BJ (cell line): ENCODE results near the gene ARHGAP31. TPM values are rescaled to one million over a fixed set of nuclear protein-coding genes. Genes with fewer than 3 reads are reported as not detected.
"Not testable (repeated sequence)": the region's sequence is repeated elsewhere in the genome, so short reads cannot be mapped to it uniquely, and the experiment has no call there.

Source experiments
- CTCF ChIA-PET: fragments of 350-600 bp; formaldehyde crosslinking; extraction: SDS; loops from one replicate; lab custom pipeline; 2021; ENCODE audit warnings: antibody characterized with exemption, inconsistent platforms; lab: Yijun Ruan, JAX
- POLR2A ChIA-PET: fragments of 300-600 bp; sonication (Branson Sonifier 250); formaldehyde crosslinking; extraction: SDS; loops from one replicate; lab custom pipeline; 2021; ENCODE audit warnings: antibody characterized with exemption; lab: Charles Lee
- DNase-seq: peaks from one replicate; pipeline ENCODE4 v3.0.0-alpha.2; 2011; ENCODE audit warnings: low read depth
- H3K27me3 ChIP-seq: 2 replicates; pipeline ENCODE4 v1.6.0; 2011; ENCODE audit warnings: low read length; ENCODE audit not compliant: control insufficient read depth, insufficient read depth
- H3K36me3 ChIP-seq: 2 replicates; pipeline ENCODE4 v1.5.1; 2011; ENCODE audit warnings: low read length; ENCODE audit not compliant: control insufficient read depth, insufficient read depth
- H3K4me3 ChIP-seq: 2 replicates; pipeline ENCODE4 v1.5.1; 2011; ENCODE audit warnings: low read depth, mild to moderate bottlenecking, control low read depth, low read length
- CTCF ChIP-seq: IDR thresholded peaks from 2 replicates; pipeline ENCODE4 v1.5.1; 2011; ENCODE audit warnings: low read depth, mild to moderate bottlenecking, control low read depth, inconsistent platforms, low read length, moderate library complexity; ENCODE audit not compliant: insufficient read depth
- polyA plus RNA-seq: library from polyadenylated mRNA; depleted of rRNA; stranded (reverse); fragments of >200 nt; gene quantifications from 2 replicates; pipeline ENCODE4 v1.2.3, GENCODE V29; 2011

Gene ARHGAP31
- polyA plus RNA-seq, 1 experiment = 19.4 TPM

- DNase-seq = no peak
- Histone ChIP-seq H3K27me3 (no peaks in the 10 kb centered on the region), H3K4me3 (no peak overlapping the region), H3K36me3 (no peaks in the 10 kb centered on the region)
- ChIA-PET POLR2A (no interaction called here), CTCF (interaction anchor here (0.8 to 1.3 kb wide), 2 partner anchors 9 to 60 kb away, joined by 3 to 4 read pairs; partner anchors contain the start of gene B4GALT4)
- no peak for TF ChIP-seq CTCF
These were observed 7.5 kb downstream of the ARHGAP31 start for GRCh38 chr3:119301662-119302061.

- no peak for TF ChIP-seq CTCF
- H3K4me3 ChIP-seq = no peak overlapping the region
- ChIA-PET POLR2A (no interaction called here), CTCF (interaction anchor here (0.6 to 1.0 kb wide), 2 partner anchors 45 to 335 kb away, joined by 3 to 4 read pairs; no protein-coding TSS in a partner anchor)
- no peaks in the 10 kb centered on the region for H3K36me3 ChIP-seq
- no peak for DNase-seq
- no peaks in the 10 kb centered on the region for H3K27me3 ChIP-seq
These were observed 8.7 kb downstream of the ARHGAP31 start for GRCh38 chr3:119302697-119303551.

GRCh38 chr3:119304201-119304713, 10.1 kb downstream of the ARHGAP31 start:
- no peaks in the 10 kb centered on the region for H3K36me3 ChIP-seq
- H3K27me3 ChIP-seq = no peaks in the 10 kb centered on the region
- POLR2A ChIA-PET = no interaction called here
- DNase-seq = peak; percentile 71
- TF ChIP-seq CTCF = no peak
- CTCF ChIA-PET = interaction anchor here (1.1 kb wide), 2 partner anchors 11 to 42 kb away, joined by 3 read pairs; no protein-coding TSS in a partner anchor
- H3K4me3 ChIP-seq = no peak overlapping the region

GRCh38 chr3:119305286-119305685, 11.1 kb downstream of the ARHGAP31 start:
- DNase-seq = no peak
- no peak for TF ChIP-seq CTCF
- ChIA-PET POLR2A (no interaction called here), CTCF (interaction anchor here (0.7 to 1.1 kb wide), 2 partner anchors 9 to 10 kb away, joined by 3 read pairs; no protein-coding TSS in a partner anchor)
- H3K36me3 ChIP-seq = no peaks in the 10 kb centered on the region
- H3K27me3 ChIP-seq = no peaks in the 10 kb centered on the region
- H3K4me3 ChIP-seq = no peak overlapping the region

GRCh38 chr3:119306378-119306777, 12.2 kb downstream of the ARHGAP31 start:
- H3K36me3 ChIP-seq, DNase-seq, POLR2A ChIA-PET, H3K4me3 ChIP-seq, H3K27me3 ChIP-seq: not testable (repeated sequence)
- CTCF ChIA-PET = interaction anchor here (0.6 to 1.3 kb wide), 2 partner anchors 8 to 113 kb away, joined by 3 read pairs; no protein-coding TSS in a partner anchor
